SK-MEL-5 (cell line): ENCODE measurements around the gene MPP1. TPM values are rescaled to one million over a fixed set of nuclear protein-coding genes. Genes with fewer than 3 reads are reported as not detected.
"Not testable (repeated sequence)": the region's sequence is repeated elsewhere in the genome, so short reads cannot be mapped to it uniquely, and the experiment has no call there.

ENCODE experiments used
- DNase-seq: peaks from one replicate; pipeline ENCODE4 v3.0.0-alpha.2; 2016; ENCODE audit warnings: low read depth, low spot score
- in situ Hi-C: cut with HindIII; loops from 2 replicates; pipeline ENCODE4 v1.10.0; 2016; ENCODE audit warnings: low sequenced_read_pairs, high pct_unique_total_duplicates, low pct_unique_long_range_greater_than_20kb
- polyA plus RNA-seq, 2 experiments: library from polyadenylated mRNA; depleted of rRNA; stranded (reverse); fragments of >200 nt; gene quantifications; 2 replicates each; pipeline ENCODE4 v1.2.3, GENCODE V29; 2015
- total RNA-seq: library from RNA; depleted of rRNA; stranded (reverse); fragments of >200 nt; shearing (Covaris generic); gene quantifications from 2 replicates; pipeline ENCODE4 v1.2.3, GENCODE V29; 2014; rRNA removed

Gene MPP1
- total RNA-seq: 7.6 and 7.9 TPM in 2 replicates
- 12.4 and 14.1 TPM in 2 replicates for polyA plus RNA-seq (2015; cell fraction: cytosol; rRNA removed)
- 39.4 and 55.2 TPM in 2 replicates for polyA plus RNA-seq (2015; cell fraction: nucleus; rRNA removed)

DNA sequence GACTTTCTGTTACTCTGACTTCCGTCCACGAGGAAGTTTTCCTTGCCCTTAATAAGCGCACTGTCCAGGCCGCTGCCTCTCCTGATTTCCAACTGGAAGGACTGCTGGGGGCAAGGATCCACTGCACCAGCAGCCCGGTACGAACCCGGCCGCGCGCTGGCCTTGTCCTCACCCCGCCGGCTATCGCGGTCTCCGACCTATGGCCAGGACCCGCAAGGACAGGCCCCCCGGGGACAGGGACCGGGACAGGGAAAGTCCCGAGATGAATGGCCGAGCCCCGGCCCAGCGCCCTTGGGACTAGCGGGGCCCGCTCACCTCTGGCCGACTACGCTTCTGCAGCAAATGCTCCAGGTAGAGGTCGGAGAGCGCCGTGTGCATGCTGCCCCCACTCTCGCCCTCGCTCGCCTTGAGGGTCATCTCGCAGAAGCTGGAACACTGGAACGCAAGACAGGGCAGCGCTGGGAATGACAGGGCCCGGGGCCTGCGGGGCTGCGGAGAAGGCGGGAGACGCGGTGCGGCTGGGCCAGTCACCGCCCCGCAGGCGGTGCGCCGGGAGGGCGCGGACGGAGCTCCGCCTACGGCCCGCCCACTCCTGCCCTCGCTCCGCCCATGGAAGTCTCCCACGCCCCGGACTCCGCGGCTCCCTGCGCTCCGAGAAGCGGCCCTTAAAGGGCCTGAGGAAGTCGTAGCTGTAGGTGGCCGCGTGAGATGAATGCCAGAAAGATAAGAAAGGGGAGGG lies at the start of gene MPP1:
MPP1 (minus strand) TSS at position 529 of the 739 bp plus-strand sequence; CDS start at position 417, 112 bp downstream.
- in situ Hi-C loops: no loop called here
- peak; percentile 62 for DNase-seq

DNA sequence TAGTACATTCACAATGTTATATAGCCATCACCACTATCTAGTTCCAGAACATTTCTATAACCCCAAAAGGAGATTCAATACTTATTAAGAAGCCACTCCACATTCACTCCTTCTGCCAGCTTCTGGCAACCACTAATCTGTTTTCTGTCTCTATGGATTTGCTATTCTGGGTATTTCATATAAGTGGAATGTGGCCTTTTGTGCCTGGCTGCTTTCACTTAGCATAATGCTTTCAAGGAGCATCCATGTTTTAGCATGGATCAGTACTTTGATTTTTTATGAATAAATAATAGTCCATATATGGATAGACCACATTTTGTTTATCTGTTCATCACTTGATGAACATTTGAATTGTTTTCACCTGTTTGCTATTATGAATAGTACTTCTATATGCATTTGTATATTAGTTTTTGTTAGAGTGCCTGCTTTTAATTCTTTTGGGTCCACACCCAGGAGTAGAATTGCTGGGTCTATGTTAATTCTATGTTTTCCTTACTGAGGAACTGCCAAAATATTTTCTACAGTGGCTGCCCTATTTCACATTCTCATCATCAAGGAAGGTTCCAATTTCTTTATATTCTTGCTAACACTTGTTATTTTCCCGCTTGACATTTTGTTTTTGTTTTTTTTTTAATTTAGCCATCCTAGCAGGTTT lies 45.8 kb upstream of the MPP1 start:
- DNase-seq: no peak
- in situ Hi-C loops: no loop called here

DNA sequence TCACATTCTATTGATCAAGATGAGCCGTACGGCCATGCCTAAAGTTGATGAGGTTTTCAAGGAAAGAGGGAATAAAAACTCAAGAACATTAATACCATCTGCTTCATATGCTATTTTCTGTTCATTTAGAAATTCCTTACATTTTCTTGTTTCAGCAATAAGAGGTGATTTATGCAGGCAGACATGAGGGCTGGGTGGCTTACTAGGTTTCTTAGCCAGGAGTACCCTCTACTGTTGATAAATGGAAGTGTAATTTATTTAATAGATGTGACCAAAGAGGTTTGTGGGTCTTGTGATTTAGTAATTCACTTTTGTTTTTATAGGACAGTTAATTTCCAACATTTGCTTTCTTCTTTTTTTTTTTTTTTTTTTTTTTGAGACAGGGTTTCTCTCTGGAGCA lies 35.6 kb upstream of the MPP1 start:
- in situ Hi-C loops: no loop called here
- DNase-seq: peak; percentile 60

DNA sequence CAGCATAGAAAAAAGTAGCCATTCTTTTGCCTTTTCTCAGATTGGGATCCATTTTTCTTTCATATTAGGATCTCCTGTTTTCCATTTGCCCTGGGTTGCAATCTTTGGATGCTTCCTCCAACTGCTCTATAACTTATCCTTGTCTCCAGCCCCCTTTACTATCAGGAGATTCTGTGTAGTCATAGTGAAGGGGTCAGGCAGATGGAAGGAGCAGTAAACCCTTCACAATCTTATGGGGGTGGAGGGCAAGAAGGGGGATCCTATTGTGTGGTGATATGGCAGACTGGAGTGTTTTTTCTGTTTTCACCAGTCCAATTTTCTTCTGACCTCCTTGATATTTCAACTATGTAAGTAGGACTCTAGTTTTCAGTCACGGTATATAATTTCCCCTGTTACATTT lies 30.9 kb upstream of the MPP1 start:
- in situ Hi-C loops: no loop called here
- no peak for DNase-seq

DNA sequence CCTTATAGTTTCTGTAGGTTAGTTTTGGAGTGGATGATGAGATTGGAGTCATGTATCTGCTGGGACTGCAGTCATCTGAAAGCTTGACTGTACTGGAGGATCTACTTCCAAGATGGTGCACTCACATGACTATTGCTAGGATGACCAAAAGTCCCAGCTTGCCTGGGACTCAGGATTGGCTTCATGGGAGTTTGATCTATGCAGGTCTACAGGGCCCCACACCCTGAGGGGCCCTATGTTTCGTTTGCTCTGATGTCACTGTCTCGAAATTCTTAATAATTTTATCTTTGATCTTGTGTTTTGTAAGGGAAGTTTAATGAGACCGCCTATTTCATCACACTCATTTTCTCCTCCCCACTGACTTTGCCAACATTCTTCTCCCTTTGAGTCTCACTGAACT lies 29.3 kb upstream of the MPP1 start, which contains the start of gene SMIM9:
SMIM9 (minus strand) TSS at position 101 of the 400 bp plus-strand sequence. CDS start 3,806 bp downstream, outside the sequence.
- in situ Hi-C loops: no loop called here
- DNase-seq: no peak

DNA sequence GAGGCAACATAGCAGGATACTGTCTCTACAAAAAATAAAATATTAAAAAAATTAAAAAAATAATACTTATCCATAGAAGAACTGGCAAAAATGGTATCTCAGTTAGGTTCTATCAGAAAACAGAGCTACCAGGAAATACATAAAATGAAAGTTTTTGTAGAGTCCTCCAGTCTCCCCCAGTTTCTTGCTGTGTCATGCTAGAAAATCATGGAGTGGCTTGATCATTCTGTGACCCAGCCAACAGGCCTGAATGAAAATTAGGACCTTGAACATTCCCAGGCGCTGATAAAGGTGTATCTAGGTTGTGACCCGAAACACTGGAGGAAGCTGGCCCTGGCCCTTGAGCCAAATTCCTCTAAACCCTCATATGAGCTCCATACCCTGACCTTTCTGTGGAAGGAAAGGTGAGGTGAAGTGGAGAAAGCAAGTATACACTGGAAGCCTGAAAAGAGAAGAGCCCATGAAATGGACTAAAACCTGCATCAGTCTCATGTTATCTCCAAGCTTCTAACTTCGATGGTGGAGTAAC lies 28.5 kb upstream of the MPP1 start:
- in situ Hi-C loops: no loop called here
- no peak for DNase-seq

DNA sequence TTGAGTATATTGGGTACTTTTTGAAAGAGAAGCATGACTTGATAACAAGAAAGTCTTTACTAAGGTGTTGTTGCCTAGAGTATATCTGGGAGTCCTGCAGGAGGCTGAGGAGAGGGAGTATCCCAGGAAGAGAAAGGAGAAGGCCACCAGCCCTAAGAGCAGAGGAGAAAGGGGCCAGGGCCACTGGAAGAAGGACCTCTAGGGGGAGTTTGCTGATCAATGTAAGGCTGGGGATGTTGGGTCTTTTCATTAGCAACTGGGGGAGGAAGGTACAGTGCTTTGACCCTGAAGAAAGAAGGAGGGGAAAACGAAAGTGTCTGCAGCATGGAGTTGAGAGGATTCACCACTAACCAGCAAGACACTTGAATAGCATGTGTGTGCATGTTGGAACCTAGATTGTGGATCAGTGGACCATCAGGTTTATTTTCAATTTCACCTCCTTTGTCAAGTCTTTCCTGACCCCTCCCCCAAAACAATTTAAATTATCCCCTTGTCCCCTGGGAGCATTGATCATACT lies 24.7 kb upstream of the MPP1 start:
- in situ Hi-C loops: no loop called here
- DNase-seq: no peak

DNA sequence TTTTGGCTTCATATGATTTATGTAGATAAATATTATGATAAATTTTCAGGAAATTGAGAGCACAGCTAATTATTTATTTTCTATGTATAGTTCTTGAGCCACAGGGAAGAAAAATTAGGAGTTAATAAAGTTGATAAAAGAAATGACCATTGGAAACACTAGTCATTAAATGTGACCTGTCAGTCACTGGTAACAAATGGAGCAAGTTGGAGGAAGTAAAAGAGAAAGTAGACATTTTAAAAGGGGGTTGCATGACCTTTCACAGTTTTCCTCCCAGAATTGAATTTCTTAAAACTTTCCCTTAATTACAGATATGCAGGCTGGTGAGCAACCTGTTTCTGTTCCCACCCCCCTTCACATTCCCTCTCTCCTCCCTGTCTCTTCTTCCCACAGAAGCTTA lies 23.8 kb upstream of the MPP1 start:
- in situ Hi-C loops: no loop called here
- DNase-seq: no peak

DNA sequence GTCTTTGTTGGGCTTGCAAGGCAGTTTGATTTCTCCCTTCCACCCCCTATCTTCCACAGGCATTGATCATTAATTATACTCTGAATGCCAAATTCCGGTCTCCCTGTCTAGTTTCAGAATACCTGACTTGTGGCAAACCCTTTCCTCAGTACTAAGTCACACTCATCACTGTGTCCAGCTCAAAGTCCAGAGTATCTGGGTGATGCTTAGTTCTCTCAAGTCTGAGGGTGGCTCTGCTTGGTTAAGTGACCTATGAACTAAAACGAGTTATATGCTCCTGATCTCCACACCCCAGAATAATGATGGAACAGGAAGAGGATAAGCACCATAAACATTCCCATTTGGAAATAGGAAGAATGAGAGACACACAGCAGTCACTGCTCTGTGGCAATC lies 22.7 kb upstream of the MPP1 start:
- DNase-seq: no peak
- in situ Hi-C loops: no loop called here

DNA sequence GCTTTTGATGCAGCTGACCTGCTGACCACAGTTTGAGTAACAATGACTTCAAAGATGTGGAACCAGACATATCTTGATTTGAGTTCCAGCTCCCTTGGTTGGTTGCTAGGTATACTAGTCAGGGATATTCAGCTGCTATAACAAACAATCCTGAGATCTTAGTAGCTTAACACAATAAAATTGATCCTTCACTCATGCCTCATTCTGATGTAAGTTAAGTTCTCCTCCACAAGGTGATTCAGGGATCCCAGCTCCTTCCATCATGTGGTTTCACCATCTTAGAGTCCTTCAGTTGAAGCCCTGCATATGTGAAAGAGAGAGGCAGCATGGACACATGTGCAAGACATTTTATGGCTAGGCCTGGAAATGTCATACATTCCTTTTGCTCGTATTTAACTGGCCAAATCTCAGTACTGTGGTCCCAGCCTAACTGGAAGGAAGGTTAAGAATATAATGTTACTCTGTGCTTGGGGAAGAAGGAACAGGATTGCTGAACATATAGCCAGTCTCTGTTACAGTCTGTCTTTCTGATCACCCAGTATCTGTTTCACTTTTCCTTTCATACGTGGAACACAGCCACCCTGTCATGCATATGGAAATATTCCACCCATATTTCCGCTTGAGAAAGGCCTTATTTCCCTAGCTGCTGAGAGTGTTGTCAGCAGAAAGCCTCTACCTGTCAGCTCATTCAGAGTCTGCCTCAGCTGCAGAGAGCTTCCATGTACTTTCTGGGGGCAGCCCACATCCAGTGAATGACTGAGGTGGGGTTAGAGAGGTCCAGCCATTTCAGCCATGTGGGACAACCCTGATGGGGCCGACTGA lies 22.1 kb upstream of the MPP1 start:
- in situ Hi-C loops: no loop called here
- no peak for DNase-seq

DNA sequence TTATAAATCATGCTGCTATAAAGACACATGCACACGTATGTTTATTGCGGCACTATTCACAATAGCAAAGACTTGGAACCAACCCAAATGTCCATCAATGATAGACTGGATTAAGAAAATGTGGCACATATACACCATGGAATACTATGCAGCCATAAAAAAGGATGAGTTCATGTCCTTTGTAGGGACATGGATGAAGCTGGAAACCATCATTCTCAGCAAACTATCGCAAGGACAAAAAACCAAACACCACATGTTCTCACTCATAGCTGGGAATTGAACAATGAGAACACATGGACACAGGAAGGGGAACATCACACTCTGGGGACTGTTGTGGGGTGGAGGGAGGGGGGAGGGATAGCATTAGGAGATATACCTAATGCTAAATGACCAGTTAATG lies 20.3 kb upstream of the MPP1 start:
- DNase-seq, in situ Hi-C loops: not testable (repeated sequence)

DNA sequence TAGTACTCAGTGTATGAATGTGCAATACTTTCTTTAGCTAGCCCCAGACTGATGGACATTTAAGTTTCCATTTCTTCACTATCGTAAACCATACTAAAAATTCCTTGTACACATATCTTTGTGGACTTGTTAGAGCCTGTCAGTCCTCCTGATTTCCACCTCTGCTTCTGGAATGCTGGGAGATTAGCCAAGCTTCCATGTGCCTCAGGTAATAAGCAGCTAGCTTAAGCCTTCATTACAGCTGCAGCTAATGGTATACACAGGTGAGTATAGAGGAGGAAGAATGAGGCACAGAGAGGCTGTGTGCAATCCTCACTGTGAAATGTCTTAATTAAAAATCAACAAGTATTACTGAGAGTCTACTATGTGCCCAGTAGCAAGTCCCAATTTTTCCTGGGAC lies 19.4 kb upstream of the MPP1 start:
- in situ Hi-C loops: no loop called here
- no peak for DNase-seq

DNA sequence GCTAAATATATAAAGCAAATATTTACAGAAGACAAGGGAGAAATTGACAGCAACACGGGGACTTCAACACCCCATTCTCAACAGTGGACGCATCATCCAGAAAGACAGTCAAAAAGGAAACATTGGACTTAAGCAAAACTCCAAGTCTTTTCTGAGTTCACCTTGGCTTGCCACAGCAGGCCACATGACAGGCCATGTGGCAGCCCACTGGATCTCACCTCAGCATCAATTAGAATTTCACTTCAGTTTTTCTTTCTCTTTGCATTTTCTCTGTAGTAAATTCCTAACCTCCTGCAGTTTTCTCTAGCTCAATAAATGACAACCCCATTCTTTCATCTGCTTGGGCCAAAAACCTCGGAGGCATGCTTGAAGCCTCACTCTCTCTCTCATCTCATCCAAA lies 16.7 kb upstream of the MPP1 start:
- in situ Hi-C loops: no loop called here
- DNase-seq: no peak

DNA sequence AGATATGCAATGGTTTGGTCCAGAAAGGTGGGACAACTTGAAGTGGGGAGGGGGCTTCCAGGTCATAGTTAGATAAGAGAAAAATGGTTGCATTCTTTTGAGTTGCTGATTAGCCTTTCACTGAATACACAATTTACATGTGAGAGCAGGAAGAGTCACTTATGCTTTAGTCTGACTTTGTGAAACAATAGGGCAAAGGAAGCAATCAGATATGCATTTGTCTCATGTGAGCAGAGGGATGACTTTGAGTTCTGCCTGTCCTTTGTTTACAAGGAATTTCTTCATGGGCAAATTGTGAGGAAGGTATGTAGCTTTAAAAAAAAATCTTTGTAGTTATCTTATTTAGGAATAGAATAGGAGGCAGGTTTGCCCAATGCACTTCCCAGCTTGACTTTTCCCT lies 16.2 kb upstream of the MPP1 start:
- in situ Hi-C loops: no loop called here
- DNase-seq: no peak

DNA sequence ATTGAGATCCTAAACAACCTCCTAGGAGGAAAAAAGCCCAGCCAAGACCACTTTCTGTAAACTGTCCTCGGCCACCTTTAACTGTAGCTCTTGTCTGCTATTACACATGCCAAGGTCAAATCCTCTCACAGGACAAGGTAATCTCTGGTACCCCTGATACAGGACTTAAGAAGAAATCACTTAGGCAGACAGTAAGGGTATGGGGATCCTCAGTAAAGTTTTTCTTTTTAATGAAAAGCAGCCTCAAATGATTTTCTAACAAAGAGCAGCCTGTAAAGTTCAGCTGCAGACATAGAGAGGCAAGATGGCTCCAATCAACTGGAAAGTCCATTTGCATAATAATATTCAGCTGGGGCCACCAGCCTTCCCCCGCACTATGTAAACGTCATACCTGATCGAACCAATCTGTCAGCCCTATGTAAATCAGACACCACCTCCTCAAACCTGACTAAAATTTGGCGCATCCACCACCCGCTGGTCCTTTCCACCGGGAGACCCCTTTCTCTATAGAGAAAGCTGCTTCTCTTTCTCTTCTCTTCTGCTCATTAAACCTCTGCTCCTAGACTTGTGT lies 14.6 kb upstream of the MPP1 start:
- no peak for DNase-seq
- in situ Hi-C loops: no loop called here

DNA sequence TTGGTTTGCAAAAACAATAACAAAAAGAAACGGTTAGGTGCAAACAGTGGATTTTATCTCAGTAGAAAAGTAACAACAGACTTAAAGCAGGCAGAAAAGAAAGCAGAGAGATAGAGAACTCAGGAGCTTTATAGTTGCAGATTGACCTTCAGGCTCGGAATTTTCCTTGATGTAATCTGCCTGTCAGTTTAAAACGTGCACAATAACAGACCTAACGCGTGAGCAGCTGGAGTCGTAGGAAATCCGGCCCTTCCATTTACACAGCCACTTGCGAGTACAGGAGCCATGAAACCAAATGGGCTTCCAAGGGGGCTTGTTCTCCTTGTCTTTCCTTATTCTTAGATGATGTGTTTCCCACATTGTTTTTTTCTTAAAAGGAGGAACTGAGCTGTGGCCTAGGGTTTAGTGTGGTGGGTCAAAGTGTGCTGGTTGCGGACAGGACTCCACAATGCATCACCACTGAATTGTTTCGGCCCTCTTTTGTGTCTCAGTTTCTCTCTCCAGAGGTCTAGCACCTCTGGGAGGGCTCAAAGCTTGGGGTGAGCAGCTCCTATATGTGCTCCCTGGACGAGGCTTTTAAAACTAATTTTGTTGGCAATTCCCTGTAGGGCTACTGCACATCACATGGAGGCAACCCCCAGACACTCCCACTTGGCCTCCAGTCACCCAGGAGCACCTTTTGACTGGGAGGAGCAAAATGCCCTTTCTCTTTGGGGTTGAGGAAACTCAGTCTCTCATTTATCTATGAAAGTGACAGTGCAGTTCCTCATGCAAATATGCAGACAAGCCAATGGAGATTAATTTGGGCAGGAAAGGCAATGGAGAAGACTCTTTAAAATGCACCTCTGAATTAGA lies 13.9 kb upstream of the MPP1 start:
- in situ Hi-C loops: no loop called here
- no peak for DNase-seq
